Testis (tissue), 3 donors: Measurements from ENCODE around the gene FSD1. TPM values are rescaled to one million over a fixed set of nuclear protein-coding genes. Genes with fewer than 3 reads are reported as not detected.
"Not testable (repeated sequence)": the region's sequence is repeated elsewhere in the genome, so short reads cannot be mapped to it uniquely, and the experiment has no call there.

ENCODE experiments used
- DNase-seq: peaks from one replicate; pipeline ENCODE4 v3.0.0-alpha.2; 2019
- H3K27ac ChIP-seq, 2 donors: fragments of 200-600 bp; sonication (generic); one replicate each; pipeline ENCODE4 v1.5.1; 2019
- H3K27me3 ChIP-seq: fragments of 200-600 bp; sonication (generic); one replicate; pipeline ENCODE4 v1.5.1; 2019
- H3K36me3 ChIP-seq: fragments of 200-600 bp; sonication (generic); one replicate; pipeline ENCODE4 v1.5.1; 2017; ENCODE audit warnings: low read depth; ENCODE audit errors: missing control alignments
- H3K4me1 ChIP-seq: fragments of 200-600 bp; sonication (generic); one replicate; pipeline ENCODE4 v1.5.1; 2019
- H3K4me3 ChIP-seq, 2 donors: fragments of 200-600 bp; sonication (generic); one replicate each; pipeline ENCODE4 v1.5.1; 2017 to 2019
- H3K9me3 ChIP-seq: fragments of 200-600 bp; sonication (generic); one replicate; pipeline ENCODE4 v1.5.1; 2017
- POLR2A ChIP-seq: fragments of 450-650 bp; IDR thresholded peaks from one replicate; pipeline ENCODE4 v1.6.1; 2017; ENCODE audit warnings: antibody characterized with exemption, mild to moderate bottlenecking, moderate library complexity
- WGBS, 2 donors: methylation state at CpG; one replicate each; pipeline ENCODE4 v1.1.5; 2018; 5-methylcytosine and 5-hydroxymethylcytosine counted together
- intact Hi-C: fragments of 100-400 bp; cut with DNase I; formaldehyde crosslinking; loops from one replicate; pipeline ENCODE4 v1.15.1; 2023; ENCODE audit warnings: low total_unique reads
- polyA plus RNA-seq: library from polyadenylated mRNA; stranded (reverse); fragments of 350-450 nt; fragmentation: Illumina TruSeq; extraction: RNeasy Lipid Tissue Mini Kit (QIAGEN cat#74804); gene quantifications from one replicate; pipeline ENCODE4 v1.2.3, GENCODE V29; 2014; ENCODE audit warnings: low read depth, low replicate concordance; ENCODE audit not compliant: insufficient read depth
- total RNA-seq, 2 donors: library from RNA; depleted of rRNA; stranded (reverse); fragments of >200 nt; gene quantifications; one replicate each; pipeline ENCODE4 v1.2.3, GENCODE V29; 2016
- TF ChIP-seq, protein P1 (sequence below), 3 experiments: fragments of 450-650 bp in 2 of 3; fragments of 200-600 bp in 1 of 3; sonication (generic) in 1 of 3; IDR thresholded peaks; one replicate each; pipeline ENCODE4 v1.5.1; 2016 to 2019; ENCODE audit warnings: antibody characterized with exemption in 3 of 3, mild to moderate bottlenecking in 2 of 3, moderate library complexity in 1 of 3

Gene FSD1
- total and polyA plus RNA-seq, 3 donors from 2014 or later = 18.2 to 24.9 (median 24.1) TPM

- Histone ChIP-seq H3K27ac (no peak overlapping the region), H3K4me3 (peak overlapping the region; percentile 46 to 55), H3K36me3 (no peaks in the 10 kb centered on the region), H3K27me3 (no peaks in the 10 kb centered on the region), H3K4me1 (peaks cover 4% of the 10 kb centered on the region), H3K9me3 (no peaks in the 10 kb centered on the region)
- intact Hi-C loops = no loop called here
- DNase-seq = no peak
- no peak for TF ChIP-seq POLR2A
- TF ChIP-seq, protein P1, sequence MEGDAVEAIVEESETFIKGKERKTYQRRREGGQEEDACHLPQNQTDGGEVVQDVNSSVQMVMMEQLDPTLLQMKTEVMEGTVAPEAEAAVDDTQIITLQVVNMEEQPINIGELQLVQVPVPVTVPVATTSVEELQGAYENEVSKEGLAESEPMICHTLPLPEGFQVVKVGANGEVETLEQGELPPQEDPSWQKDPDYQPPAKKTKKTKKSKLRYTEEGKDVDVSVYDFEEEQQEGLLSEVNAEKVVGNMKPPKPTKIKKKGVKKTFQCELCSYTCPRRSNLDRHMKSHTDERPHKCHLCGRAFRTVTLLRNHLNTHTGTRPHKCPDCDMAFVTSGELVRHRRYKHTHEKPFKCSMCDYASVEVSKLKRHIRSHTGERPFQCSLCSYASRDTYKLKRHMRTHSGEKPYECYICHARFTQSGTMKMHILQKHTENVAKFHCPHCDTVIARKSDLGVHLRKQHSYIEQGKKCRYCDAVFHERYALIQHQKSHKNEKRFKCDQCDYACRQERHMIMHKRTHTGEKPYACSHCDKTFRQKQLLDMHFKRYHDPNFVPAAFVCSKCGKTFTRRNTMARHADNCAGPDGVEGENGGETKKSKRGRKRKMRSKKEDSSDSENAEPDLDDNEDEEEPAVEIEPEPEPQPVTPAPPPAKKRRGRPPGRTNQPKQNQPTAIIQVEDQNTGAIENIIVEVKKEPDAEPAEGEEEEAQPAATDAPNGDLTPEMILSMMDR (IDR thresholded peaks at IDR 0.05) = no peak
- 7 to 15% methylated on average over 10 to 13 of the region's 13 CpGs for WGBS, 2 donors
These were observed 23.5 kb downstream of the FSD1 start for GRCh38 chr19:4327877-4328242.

DNA sequence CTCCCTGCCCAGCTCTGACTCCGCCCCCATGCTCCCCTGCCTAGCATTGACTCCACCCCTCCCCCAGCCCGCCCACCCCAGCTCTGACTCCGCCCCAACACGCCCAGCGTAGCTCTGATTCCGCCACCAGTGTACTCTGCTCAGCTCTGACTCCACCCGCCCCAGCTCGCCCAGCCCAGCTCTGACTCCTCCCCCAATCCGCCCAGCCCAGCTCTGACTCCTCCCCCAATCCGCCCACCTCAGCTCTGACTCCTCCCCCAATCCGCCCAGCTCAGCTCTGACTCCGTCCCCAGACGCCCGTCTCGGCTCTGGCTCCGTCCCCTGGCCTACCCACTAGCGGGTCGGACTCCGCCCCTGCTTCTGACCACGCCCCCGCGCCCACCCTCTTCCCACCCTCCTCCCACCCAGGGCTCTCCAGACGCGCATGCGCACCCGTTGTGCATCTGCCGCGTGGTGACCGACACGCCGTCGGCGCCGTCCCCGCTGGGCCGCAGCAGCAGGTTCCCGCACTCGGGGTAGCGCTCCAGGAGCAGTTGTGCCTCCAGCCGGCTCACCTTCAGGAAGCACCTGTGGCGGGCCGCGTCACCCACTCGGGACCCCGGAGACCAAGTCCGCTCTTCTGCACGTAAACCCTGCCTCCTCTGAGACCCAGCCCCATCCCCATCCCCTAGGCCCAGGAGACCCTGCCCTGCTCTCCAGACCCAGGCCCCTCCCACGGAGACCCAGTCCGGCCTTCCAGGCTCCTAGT, 24.0 kb downstream of the FSD1 start:
- 0 to 2% methylated on average over 33 to 49 of the region's 49 CpGs for WGBS, 2 donors
- intact Hi-C loops = no loop called here
- Histone ChIP-seq H3K27me3 (no peaks in the 10 kb centered on the region), H3K9me3 (no peaks in the 10 kb centered on the region), H3K4me1 (peaks cover 4% of the 10 kb centered on the region), H3K27ac (no peak overlapping the region), H3K36me3 (no peaks in the 10 kb centered on the region), H3K4me3 (peak overlapping the region; percentile 46 to 55)
- TF ChIP-seq, protein P1 (IDR thresholded peaks at IDR 0.05) = no peak
- TF ChIP-seq POLR2A = no peak
- DNase-seq = peak; percentile 89

DNA sequence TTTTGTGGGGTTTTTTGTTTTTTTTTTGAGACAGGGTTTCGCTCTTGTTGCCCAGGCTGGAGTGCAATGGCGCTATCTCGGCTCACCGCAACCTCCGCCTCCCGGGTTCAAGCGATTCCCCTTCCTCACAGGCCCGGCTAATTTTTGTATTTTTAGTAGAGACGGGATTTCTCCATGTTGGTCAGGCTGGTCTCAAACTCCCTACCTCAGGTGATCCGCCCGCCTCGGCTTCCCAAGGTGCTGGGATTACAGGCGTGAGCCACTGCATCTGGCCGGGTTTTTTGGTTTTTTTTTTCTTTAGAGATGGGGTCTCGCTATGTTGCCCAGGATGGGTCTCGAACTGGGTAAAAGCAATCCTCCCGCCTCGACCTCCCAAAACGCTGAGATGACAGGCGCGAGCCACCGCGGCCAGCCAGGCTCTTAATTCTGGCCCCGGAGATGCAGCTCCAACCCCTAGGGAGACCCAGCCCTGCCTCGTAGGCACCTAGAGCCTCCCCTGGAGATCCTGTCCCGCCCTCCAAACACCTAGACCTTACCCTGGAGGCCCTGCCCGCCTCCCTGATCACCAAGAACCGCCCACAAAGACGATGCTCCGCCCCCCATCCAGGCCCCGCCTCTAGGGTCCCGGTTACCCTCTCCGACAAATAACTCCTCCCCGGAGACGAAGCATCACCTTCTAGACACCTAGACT, 24.7 kb downstream of the FSD1 start:
- DNase-seq, intact Hi-C loops: not testable (repeated sequence)
- 30 to 58% methylated on average over 33 to 35 of the region's 35 CpGs for WGBS, 2 donors

DNA sequence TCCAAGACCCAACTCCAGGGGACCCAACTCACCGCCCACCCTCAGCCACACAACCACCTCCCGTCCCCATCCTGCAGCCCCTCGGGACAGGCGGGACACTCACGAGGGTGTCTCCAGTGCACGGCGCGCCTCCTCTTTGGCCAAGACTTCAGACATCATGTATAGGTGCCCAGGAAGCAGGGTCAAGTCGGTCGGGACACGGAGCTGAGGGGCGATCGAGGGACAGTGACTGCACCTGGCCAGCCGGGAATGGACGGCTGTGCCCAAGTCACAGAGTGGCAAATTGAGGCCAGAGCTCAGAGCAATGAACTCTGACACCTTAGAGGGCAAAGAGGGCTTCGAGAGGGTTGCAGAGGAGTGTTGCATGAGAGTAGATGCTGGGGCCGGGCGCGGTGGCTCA, 25.5 kb downstream of the FSD1 start:
- H3K4me1 ChIP-seq = peaks cover 4% of the 10 kb centered on the region
- no peak for TF ChIP-seq POLR2A
- TF ChIP-seq, protein P1 (IDR thresholded peaks at IDR 0.05) = no peak
- DNase-seq = no peak
- H3K4me3 ChIP-seq = no peak overlapping the region
- intact Hi-C loops = no loop called here
- no peaks in the 10 kb centered on the region for H3K9me3 ChIP-seq
- no peaks in the 10 kb centered on the region for H3K36me3 ChIP-seq
- 83 to 88% methylated on average over 13 to 19 of the region's 19 CpGs for WGBS, 2 donors
- no peaks in the 10 kb centered on the region for H3K27me3 ChIP-seq
- no peak overlapping the region for H3K27ac ChIP-seq

More for the DNA sequence above, 24.7 kb downstream of the FSD1 start:
- not testable (repeated sequence) for H3K9me3 ChIP-seq, H3K4me1 ChIP-seq, H3K36me3 ChIP-seq, H3K27me3 ChIP-seq, H3K27ac ChIP-seq
- H3K4me3 ChIP-seq = peak overlapping the region; percentile 35 to 55

- Histone ChIP-seq H3K4me3 (no peak overlapping the region), H3K9me3 (no peaks in the 10 kb centered on the region), H3K27me3 (no peaks in the 10 kb centered on the region), H3K4me1 (peaks cover 7% of the 10 kb centered on the region), H3K27ac (no peak overlapping the region), H3K36me3 (no peaks in the 10 kb centered on the region)
- TF ChIP-seq POLR2A = no peak
- TF ChIP-seq, protein P1 (IDR thresholded peaks at IDR 0.05) = no peak
- WGBS, 2 donors = 93 to 95% methylated on average over 7 of the region's 7 CpGs
- no peak for DNase-seq
- intact Hi-C loops = no loop called here
These were observed 30.7 kb downstream of the FSD1 start for GRCh38 chr19:4334929-4335570.
